Daoy (cell line): ENCODE data around the gene C6orf52. TPM values are rescaled to one million over a fixed set of nuclear protein-coding genes. Genes with fewer than 3 reads are reported as not detected.

ENCODE experiments used
- DNase-seq: peaks from one replicate; pipeline ENCODE4 v3.0.0-alpha.2; 2015; ENCODE audit warnings: low read depth
- total RNA-seq: library from RNA; depleted of rRNA; stranded (reverse); fragments of >200 nt; shearing (Covaris generic); gene quantifications from 2 replicates; pipeline ENCODE4 v1.2.3, GENCODE V29; 2014; rRNA removed

Gene C6orf52
- total RNA-seq, 1 experiment from 2014 or later = 2.7 TPM

GRCh38 chr6:10655508-10656055 lies 38.8 kb downstream of the C6orf52 start:
- DNase-seq = no peak

GRCh38 chr6:10644225-10644624 lies 50.2 kb downstream of the C6orf52 start:
- DNase-seq = no peak

- no peak for DNase-seq
These were observed 51.2 kb downstream of the C6orf52 start for GRCh38 chr6:10643201-10643651.

- no peak for DNase-seq
These were observed 52.9 kb downstream of the C6orf52 start for GRCh38 chr6:10641528-10641927.

GRCh38 chr6:10640412-10640811 lies 54.0 kb downstream of the C6orf52 start:
- DNase-seq = no peak

GRCh38 chr6:10633216-10633615 lies 61.2 kb downstream of the C6orf52 start:
- peak; percentile 91 for DNase-seq

- no peak for DNase-seq
These were observed 64.2 kb downstream of the C6orf52 start for GRCh38 chr6:10630178-10630577.

GRCh38 chr6:10627800-10628199 lies 66.6 kb downstream of the C6orf52 start:
- no peak for DNase-seq

- no peak for DNase-seq
These were observed 68.2 kb downstream of the C6orf52 start for GRCh38 chr6:10626154-10626741.

- no peak for DNase-seq
These were observed 69.6 kb downstream of the C6orf52 start for GRCh38 chr6:10624836-10625235.

- DNase-seq = no peak
These were observed 72.6 kb downstream of the C6orf52 start for GRCh38 chr6:10621847-10622246.

Other genes starting within 250 kb of the C6orf52 start
- gene GCNT2, start 173.3 kb downstream of the C6orf52 start, total RNA-seq = 4.7 and 5.9 TPM in 2 replicates
- 90.3 and 103 TPM in 2 replicates for gene PAK1IP1, start 356 bp upstream of the C6orf52 start, total RNA-seq
- gene TMEM14C, start 28.5 kb upstream of the C6orf52 start, total RNA-seq = 185 and 186 TPM in 2 replicates
- gene TMEM14B, start 53.2 kb upstream of the C6orf52 start, total RNA-seq = 153 and 176 TPM in 2 replicates
- 0.09 TPM in 1 of 2 replicates, not detected in the other for gene MAK, start 143.9 kb upstream of the C6orf52 start, total RNA-seq
- not detected in 2 replicates for gene GCM2, start 187.4 kb upstream of the C6orf52 start, total RNA-seq
- 0.11 TPM in 1 of 2 replicates, not detected in the other for gene SYCP2L, start 192.4 kb upstream of the C6orf52 start, total RNA-seq